C4-2B (cell line): Measurements from ENCODE around the gene PSMD8.

Experiments used
- H3K27ac ChIP-seq: fragments of 450-650 bp; 2 replicates; pipeline ENCODE4 v1.5.1; 2017
- ZFX ChIP-seq: fragments of 450-650 bp; IDR thresholded peaks from 2 replicates; pipeline ENCODE4 v1.6.1; 2017
- TF ChIP-seq, protein P1 (sequence below): fragments of 450-650 bp; conservative IDR thresholded peaks from 2 replicates; pipeline ENCODE4 v1.5.1; 2017; ENCODE audit warnings: mild to moderate bottlenecking

The PSMD8 gene

DNA sequence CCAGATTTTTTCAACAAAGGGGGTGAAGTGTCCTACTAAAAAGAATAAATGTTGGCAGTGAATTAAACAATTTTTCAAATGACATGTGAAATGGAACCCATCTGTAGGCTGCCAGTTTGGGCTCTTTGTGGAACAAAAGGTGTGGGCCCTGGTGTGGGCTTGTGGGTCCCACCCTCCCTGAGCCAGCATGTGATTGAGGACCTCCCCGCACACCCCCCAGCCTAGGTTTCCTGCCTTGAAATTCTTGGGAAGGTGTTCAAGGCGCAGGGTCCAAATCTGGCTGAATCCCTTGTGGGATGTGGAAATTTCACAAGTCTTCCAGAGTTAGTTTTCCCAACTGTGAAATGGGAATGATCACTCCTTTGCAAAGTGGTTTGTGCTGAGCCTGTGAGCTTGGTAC, 9.4 kb downstream of the PSMD8 start:
- no peak overlapping the region for H3K27ac ChIP-seq
- TF ChIP-seq, protein P1, sequence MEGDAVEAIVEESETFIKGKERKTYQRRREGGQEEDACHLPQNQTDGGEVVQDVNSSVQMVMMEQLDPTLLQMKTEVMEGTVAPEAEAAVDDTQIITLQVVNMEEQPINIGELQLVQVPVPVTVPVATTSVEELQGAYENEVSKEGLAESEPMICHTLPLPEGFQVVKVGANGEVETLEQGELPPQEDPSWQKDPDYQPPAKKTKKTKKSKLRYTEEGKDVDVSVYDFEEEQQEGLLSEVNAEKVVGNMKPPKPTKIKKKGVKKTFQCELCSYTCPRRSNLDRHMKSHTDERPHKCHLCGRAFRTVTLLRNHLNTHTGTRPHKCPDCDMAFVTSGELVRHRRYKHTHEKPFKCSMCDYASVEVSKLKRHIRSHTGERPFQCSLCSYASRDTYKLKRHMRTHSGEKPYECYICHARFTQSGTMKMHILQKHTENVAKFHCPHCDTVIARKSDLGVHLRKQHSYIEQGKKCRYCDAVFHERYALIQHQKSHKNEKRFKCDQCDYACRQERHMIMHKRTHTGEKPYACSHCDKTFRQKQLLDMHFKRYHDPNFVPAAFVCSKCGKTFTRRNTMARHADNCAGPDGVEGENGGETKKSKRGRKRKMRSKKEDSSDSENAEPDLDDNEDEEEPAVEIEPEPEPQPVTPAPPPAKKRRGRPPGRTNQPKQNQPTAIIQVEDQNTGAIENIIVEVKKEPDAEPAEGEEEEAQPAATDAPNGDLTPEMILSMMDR = no peak
- TF ChIP-seq ZFX = no peak

- no peak for TF ChIP-seq ZFX
- TF ChIP-seq, protein P1 = no peak
- no peak overlapping the region for H3K27ac ChIP-seq
Observed at GRCh38 chr19:38384209-38385027, 10.0 kb downstream of the PSMD8 start.

GRCh38 chr19:38385057-38385803, 10.9 kb downstream of the PSMD8 start:
- no peak overlapping the region for H3K27ac ChIP-seq
- TF ChIP-seq, protein P1 = no peak
- TF ChIP-seq ZFX = no peak

DNA sequence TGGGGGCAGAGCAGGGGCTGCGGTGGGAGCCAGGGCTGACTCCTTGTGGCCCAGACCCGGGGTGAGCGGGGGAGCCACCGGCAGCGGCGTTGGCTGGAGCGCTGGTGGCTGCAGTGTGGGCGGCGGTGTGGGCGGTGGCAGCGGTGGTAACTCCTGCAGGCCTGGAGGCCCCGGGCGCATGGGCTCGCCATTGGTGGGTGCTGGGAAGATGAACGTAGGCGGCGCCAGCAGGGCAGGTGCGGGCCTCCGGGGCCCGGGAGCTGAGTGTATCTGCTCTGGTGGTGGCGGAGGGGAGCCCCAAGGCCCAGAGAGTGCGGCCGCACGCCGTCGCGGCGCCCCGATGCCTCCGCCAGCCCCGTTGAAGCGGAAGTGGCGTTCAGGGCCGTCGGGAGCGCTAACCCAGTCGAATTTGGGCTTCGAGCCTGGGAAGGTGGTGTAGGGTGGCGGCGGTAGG, 11.5 kb downstream of the PSMD8 start:
- no peak for TF ChIP-seq ZFX
- TF ChIP-seq, protein P1 = no peak
- H3K27ac ChIP-seq = no peak overlapping the region

DNA sequence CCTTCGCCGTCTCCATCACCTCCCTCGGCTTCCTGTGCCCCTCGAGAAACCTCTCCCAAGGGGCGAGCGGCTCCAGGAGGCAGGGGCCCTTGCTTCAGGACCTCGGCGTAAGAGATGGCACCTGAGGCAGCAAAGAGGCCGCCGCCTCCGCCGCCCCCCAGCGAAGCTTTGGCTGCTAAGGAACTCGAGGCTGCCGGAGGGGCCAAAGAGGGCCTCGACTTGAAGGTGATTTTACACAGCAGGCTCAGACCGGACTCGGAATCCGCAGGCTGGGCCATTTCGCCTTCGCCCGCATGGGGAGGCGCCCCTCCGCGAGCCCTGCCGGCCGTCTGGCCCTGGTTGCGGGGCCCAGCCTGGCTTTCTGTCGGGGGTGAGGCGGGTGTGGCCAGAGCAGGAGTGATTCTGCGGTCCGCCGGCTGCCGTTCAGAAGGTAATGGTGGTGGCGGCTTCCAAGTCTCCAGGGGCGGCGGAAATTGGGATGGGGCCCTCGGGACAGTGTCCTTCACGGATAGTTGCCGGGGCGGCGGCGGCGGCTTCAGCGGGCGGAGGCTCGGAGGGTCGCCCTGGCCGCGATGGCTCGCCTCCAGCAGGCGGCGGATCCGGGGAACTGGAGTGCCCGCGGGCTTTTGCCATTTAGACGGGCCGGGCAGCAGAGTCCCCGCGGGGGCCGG, 12.1 kb downstream of the PSMD8 start:
- TF ChIP-seq, protein P1 = no peak
- TF ChIP-seq ZFX = no peak
- no peak overlapping the region for H3K27ac ChIP-seq

DNA sequence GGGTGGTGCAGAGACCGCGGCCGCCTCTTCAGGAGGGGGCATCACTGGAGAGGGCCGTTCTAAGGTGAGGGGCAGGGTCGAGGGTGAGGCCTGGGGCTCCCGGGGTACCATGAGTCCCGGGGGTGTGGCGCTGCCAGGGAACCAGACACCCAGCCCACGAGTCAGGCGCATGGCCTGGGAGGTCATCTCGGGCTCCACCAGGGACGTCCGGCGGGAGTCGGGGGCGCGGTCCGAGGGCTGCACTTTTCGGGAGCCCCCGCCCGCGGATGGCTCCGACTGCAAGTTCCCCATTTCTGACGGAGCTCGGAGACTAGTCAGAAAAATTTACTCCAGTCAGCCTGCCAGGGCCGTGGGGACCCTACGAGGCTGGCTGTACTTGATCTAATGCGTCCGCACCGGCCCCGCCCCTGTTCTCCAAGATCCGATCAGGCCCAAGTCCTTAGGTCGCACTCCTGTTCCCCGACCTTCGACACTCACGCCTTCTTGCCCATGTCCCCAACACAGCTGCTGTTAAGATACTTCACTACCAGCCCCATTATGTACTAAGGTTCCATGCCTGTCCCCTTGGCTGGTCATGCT, 12.7 kb downstream of the PSMD8 start:
- no peak for TF ChIP-seq ZFX
- TF ChIP-seq, protein P1 = no peak

More for the DNA sequence above, 12.7 kb downstream of the PSMD8 start:
- H3K27ac ChIP-seq = no peak overlapping the region
